Activated CD4-positive, alpha-beta memory T cell treated with anti-CD3 and anti-CD28 coated beads for 36 hours (primary cell): Measurements from ENCODE around the gene MTCH1. TPM values are rescaled to one million over a fixed set of nuclear protein-coding genes. Genes with fewer than 3 reads are reported as not detected.
"Not testable (repeated sequence)": the region's sequence is repeated elsewhere in the genome, so short reads cannot be mapped to it uniquely, and the experiment has no call there.

Source experiments
- CTCF ChIA-PET: fragments of 350-600 bp; sonication (Branson Sonifier 250); formaldehyde crosslinking; loops from one replicate; lab custom pipeline; 2021; ENCODE audit warnings: antibody characterized with exemption, inconsistent platforms; lab: Charles Lee
- POLR2A ChIA-PET: fragments of 350-600 bp; sonication (Branson Sonifier 250); formaldehyde crosslinking; loops from one replicate; lab custom pipeline; 2021; ENCODE audit warnings: antibody characterized with exemption; lab: Charles Lee
- DNase-seq: peaks from one replicate; pipeline ENCODE4 v3.0.0-alpha.2; 2020
- H3K27ac Mint-ChIP-seq: one replicate; pipeline ENCODE4 v1.8.0; 2021; ENCODE audit warnings: mixed read lengths
- H3K27me3 Mint-ChIP-seq: one replicate; pipeline ENCODE4 v1.8.0; 2021; ENCODE audit warnings: mixed read lengths
- H3K36me3 Mint-ChIP-seq: one replicate; pipeline ENCODE4 v1.8.0; 2021; ENCODE audit warnings: mixed read lengths
- H3K4me1 Mint-ChIP-seq: one replicate; pipeline ENCODE4 v1.8.0; 2021; ENCODE audit warnings: low read depth, mixed read lengths
- H3K4me3 Mint-ChIP-seq: one replicate; pipeline ENCODE4 v1.8.0; 2021; ENCODE audit warnings: mild to moderate bottlenecking, mixed read lengths
- H3K9me3 Mint-ChIP-seq: one replicate; pipeline ENCODE4 v1.8.0; 2021; ENCODE audit warnings: mixed read lengths
- intact Hi-C: fragments of 100-400 bp; cut with micrococcal nuclease; formaldehyde crosslinking; loops from one replicate; pipeline ENCODE4 v1.15.1; 2023
- total RNA-seq, 2 experiments: library from RNA; stranded (reverse); gene quantifications; one replicate each; pipeline ENCODE4 v1.2.3, GENCODE V29; 2021

Gene MTCH1
- total RNA-seq, 2 experiments from 2014 or later, result 109 to 114 TPM

GRCh38 chr6:36955136-36955535, 30.9 kb downstream of the MTCH1 start:
- peaks cover 33% of the 10 kb centered on the region for H3K4me1 Mint-ChIP-seq
- no peak for DNase-seq
- POLR2A ChIA-PET, result interaction anchor here (1.1 kb wide), 1 partner anchor 31 kb away, joined by 3 read pairs; the partner anchor contains the start of gene MTCH1
- no peaks in the 10 kb centered on the region for H3K9me3 Mint-ChIP-seq
- CTCF ChIA-PET, result interaction anchor here (0.8 to 2.1 kb wide), 4 partner anchors 8 to 70 kb away, joined by 3 to 9 read pairs (median 6); partner anchors contain the start of genes C6orf89 and MTCH1
- peak overlapping the region; percentile 28 for H3K27ac Mint-ChIP-seq
- H3K36me3 Mint-ChIP-seq, result no peaks in the 10 kb centered on the region
- no peaks in the 10 kb centered on the region for H3K27me3 Mint-ChIP-seq
- intact Hi-C loops, result no loop called here
- H3K4me3 Mint-ChIP-seq, result peak overlapping the region; percentile 28

DNA sequence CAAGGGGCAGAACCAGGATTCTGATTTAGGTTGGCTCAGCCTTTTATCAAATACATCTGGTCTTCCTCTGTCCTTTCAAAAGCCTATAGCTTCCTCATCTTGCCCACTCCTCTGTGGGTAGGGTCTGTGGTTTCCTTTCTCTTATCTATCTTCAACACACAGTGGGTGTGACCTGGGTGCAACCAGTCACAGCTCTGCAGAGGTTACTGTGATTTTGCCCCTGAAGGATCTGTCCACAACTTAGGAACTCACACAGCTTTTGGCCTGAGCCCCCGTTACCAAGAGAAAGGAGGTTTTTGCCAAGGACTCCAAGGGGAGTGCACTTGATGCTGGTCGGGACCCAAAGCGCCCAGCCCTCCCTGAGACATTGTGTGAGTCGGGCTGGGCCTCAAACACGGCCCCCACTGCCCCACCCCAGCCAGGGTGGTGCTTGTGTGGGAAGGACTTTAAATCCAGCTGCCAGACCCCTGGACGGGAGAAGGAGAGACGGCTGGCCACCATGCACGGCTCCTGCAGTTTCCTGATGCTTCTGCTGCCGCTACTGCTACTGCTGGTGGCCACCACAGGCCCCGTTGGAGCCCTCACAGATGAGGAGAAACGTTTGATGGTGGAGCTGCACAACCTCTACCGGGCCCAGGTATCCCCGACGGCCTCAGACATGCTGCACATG, 31.6 kb downstream of the MTCH1 start, which contains the start of gene PI16:
Gene PI16, plus strand, starts transcription at position 477 of the 670 bp plus-strand sequence. Its CDS starts 23 bp downstream, at position 500.
- peaks cover 38% of the 10 kb centered on the region for H3K4me1 Mint-ChIP-seq
- POLR2A ChIA-PET, result interaction anchor here (1.1 kb wide), 1 partner anchor 31 kb away, joined by 3 read pairs; the partner anchor contains the start of gene MTCH1
- peak within 1 kb of the TSS; percentile 51 for H3K4me3 Mint-ChIP-seq
- peak; percentile 21 for DNase-seq
- H3K36me3 Mint-ChIP-seq, result no peaks in the 10 kb centered on the region
- intact Hi-C loops, result loop anchor here (5.0 kb wide), 1 partner anchor 42 kb away; no protein-coding TSS in a partner anchor
- H3K9me3 Mint-ChIP-seq, result no peaks in the 10 kb centered on the region
- peak within 1 kb of the TSS; percentile 28 for H3K27ac Mint-ChIP-seq
- CTCF ChIA-PET, result interaction anchor here (1.1 to 2.1 kb wide), 4 partner anchors 9 to 69 kb away, joined by 3 to 7 read pairs (median 5); no protein-coding TSS in a partner anchor
- no peaks in the 10 kb centered on the region for H3K27me3 Mint-ChIP-seq

- no peak overlapping the region for H3K27ac Mint-ChIP-seq
- ChIA-PET POLR2A (no interaction called here), CTCF (interaction anchor here (1.1 to 2.1 kb wide), 4 partner anchors 9 to 69 kb away, joined by 3 to 7 read pairs (median 5); no protein-coding TSS in a partner anchor)
- H3K9me3 Mint-ChIP-seq, result no peaks in the 10 kb centered on the region
- H3K36me3 Mint-ChIP-seq, result no peaks in the 10 kb centered on the region
- H3K4me3 Mint-ChIP-seq, result no peak overlapping the region
- intact Hi-C loops, result loop anchor here (5.0 kb wide), 1 partner anchor 42 kb away; no protein-coding TSS in a partner anchor
- no peaks in the 10 kb centered on the region for H3K27me3 Mint-ChIP-seq
- no peak for DNase-seq
- H3K4me1 Mint-ChIP-seq, result peaks cover 41% of the 10 kb centered on the region
These were observed 32.1 kb downstream of the MTCH1 start for GRCh38 chr6:36953931-36954261.

DNA sequence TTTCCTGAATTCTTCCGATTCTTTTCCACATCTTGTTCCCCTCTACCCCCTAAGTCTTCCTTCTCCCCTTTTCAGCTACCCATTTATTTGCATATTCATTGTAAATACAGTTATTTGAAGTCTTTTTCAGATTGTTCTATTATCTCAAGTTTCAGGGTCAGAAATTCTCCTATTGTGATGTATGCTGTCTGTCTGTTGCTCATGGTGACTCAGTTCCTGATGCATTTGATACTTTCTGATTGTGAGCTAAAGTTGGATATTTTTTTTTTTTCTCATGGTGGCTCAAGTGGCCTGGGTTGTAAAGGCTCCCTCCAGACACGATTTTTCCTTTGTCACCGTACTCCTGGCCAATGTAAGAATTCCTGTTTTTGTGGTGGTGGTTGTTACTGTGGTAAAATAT, 36.4 kb downstream of the MTCH1 start:
- peaks cover 46% of the 10 kb centered on the region for H3K4me1 Mint-ChIP-seq
- intact Hi-C loops, result loop anchor here (5.0 kb wide), 1 partner anchor 37 kb away; no protein-coding TSS in a partner anchor
- H3K27me3 Mint-ChIP-seq, result no peaks in the 10 kb centered on the region
- no peaks in the 10 kb centered on the region for H3K36me3 Mint-ChIP-seq
- DNase-seq, result no peak
- no peaks in the 10 kb centered on the region for H3K9me3 Mint-ChIP-seq
- ChIA-PET CTCF (interaction anchor here (0.6 kb wide), 1 partner anchor 446 kb away, joined by 3 read pairs; no protein-coding TSS in a partner anchor), POLR2A (interaction anchor here (1.0 kb wide), 1 partner anchor 32 kb away, joined by 3 read pairs; no protein-coding TSS in a partner anchor)
- no peak overlapping the region for H3K27ac Mint-ChIP-seq
- no peak overlapping the region for H3K4me3 Mint-ChIP-seq

DNA sequence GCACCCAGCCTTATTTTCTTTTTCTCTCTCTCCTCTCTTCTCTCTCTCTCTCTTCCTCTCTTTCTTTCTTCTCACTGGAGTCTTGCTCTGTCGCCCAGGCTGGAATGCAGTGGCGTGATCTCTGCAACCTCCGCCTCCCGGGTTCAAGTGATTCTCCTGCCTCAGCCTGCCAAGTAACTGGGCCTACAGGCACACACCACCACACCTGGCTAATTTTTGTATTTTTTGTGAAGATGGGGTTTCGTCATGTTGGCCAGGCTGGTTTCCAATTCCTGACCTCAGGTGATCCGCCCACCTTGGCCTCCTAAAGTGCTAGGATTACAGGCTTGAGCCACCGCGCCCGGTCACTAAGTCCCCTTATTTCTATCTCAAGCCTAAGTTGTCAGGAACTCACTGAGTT, 36.9 kb downstream of the MTCH1 start:
- H3K9me3 Mint-ChIP-seq, H3K4me3 Mint-ChIP-seq, H3K36me3 Mint-ChIP-seq, H3K27me3 Mint-ChIP-seq, intact Hi-C loops, H3K27ac Mint-ChIP-seq, DNase-seq: not testable (repeated sequence)
- ChIA-PET POLR2A (interaction anchor here (1.0 kb wide), 1 partner anchor 32 kb away, joined by 3 read pairs; no protein-coding TSS in a partner anchor), CTCF (interaction anchor here (0.6 kb wide), 1 partner anchor 447 kb away, joined by 3 read pairs; no protein-coding TSS in a partner anchor)
- peaks cover 42% of the 10 kb centered on the region for H3K4me1 Mint-ChIP-seq

DNA sequence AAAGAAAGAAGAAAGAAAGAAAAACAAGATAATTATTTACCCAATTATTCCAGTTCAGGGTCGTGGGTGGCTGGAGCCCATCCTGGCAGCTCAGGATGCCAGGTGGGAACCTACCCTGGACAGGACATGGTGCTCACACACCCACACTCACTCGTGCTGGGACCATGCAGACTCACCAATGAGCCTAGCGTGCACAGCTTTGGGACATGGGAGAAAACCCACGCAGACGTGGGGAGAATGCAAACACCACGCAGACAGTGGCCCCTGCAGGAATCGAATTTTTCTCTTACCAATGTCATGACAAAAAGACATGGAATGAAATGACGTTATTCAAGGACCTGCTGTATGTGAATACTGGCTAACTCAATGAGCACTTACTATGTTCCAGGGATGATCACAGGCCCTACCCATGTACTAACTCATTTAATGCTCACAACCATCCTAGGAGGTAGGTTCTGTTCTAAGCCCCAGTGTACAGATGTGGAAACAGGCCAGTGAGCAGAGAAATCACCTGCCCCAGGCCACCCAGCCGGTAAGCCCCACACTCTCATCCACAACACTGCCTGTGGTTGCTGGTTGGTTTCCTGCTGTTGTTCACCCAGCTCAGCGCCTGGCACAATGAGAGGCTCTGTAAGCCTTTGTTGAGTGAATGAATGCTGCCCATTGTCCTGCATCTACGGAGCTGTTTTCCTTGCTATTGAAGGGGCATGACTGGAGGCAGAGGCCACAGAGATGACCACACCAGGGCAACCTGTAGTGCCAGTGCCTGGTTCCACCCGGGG, 38.2 kb downstream of the MTCH1 start:
- Mint-ChIP-seq H3K4me1 (peaks cover 34% of the 10 kb centered on the region), H3K9me3 (no peaks in the 10 kb centered on the region)
- DNase-seq, result peak; percentile 60

DNA sequence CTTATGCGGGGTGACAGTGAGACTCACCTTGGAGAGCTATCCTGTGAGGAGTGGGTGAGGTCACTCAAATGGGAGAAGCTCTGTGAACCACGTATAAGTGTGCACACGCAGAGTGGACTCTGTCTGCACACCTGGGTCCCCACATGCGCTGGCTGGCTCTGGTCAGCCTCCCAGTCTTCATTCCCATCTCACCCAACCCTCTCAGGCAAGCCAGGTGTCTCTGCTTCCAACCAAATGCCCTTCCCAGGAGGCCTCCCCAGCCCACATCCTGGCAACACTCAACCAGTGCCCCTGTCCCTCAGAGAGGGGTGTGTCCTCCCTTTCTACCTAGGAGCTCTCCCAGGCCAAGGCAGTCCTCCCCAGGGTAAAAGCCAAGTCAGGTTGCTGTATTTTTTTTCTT, 39.5 kb downstream of the MTCH1 start:
- ChIA-PET CTCF (no interaction called here), POLR2A (no interaction called here)
- peaks cover 34% of the 10 kb centered on the region for H3K4me1 Mint-ChIP-seq
- no peaks in the 10 kb centered on the region for H3K9me3 Mint-ChIP-seq
- intact Hi-C loops, result no loop called here
- no peak overlapping the region for H3K27ac Mint-ChIP-seq
- peaks cover 3% of the 10 kb centered on the region for H3K27me3 Mint-ChIP-seq
- no peak for DNase-seq
- no peaks in the 10 kb centered on the region for H3K36me3 Mint-ChIP-seq
- H3K4me3 Mint-ChIP-seq, result no peak overlapping the region

More for the DNA sequence above, 38.2 kb downstream of the MTCH1 start:
- Mint-ChIP-seq H3K36me3 (no peaks in the 10 kb centered on the region), H3K27me3 (peaks cover 3% of the 10 kb centered on the region), H3K27ac (no peak overlapping the region), H3K4me3 (no peak overlapping the region)
- intact Hi-C loops, result no loop called here
- ChIA-PET CTCF (interaction anchor here (0.7 to 1.2 kb wide), 3 partner anchors 17 to 74 kb away, joined by 3 read pairs; partner anchors contain the start of gene C6orf89), POLR2A (no interaction called here)

DNA sequence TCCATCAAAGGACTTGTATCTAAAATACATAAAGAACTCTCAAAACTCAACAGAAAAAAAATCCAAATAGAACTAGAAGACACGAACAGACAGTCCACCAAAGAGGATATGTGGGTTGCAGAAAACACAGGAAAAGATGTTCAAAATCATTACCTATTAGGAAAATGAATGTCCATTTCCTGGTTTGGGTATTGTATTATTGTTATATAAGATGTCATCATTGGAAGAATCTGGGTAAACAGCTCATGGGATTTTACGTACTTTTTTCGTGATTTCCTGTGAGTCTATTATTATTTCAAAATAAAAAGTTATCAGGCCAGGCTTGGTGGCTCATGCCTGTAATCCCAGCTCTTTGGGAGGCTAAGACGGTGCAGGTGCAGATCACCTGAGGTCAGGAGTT, 40.7 kb downstream of the MTCH1 start:
- no peaks in the 10 kb centered on the region for H3K36me3 Mint-ChIP-seq
- no peaks in the 10 kb centered on the region for H3K9me3 Mint-ChIP-seq
- H3K4me3 Mint-ChIP-seq, result no peak overlapping the region
- H3K27ac Mint-ChIP-seq, result no peak overlapping the region
- H3K4me1 Mint-ChIP-seq, result peaks cover 34% of the 10 kb centered on the region
- POLR2A ChIA-PET, result no interaction called here
- no peak for DNase-seq
- H3K27me3 Mint-ChIP-seq, result peaks cover 5% of the 10 kb centered on the region
- CTCF ChIA-PET, result no interaction called here
- intact Hi-C loops, result no loop called here

- H3K27ac Mint-ChIP-seq, result no peak overlapping the region
- DNase-seq, result no peak
- no peaks in the 10 kb centered on the region for H3K9me3 Mint-ChIP-seq
- no peaks in the 10 kb centered on the region for H3K36me3 Mint-ChIP-seq
- intact Hi-C loops, result no loop called here
- peaks cover 5% of the 10 kb centered on the region for H3K27me3 Mint-ChIP-seq
- POLR2A ChIA-PET, result no interaction called here
- no peak overlapping the region for H3K4me3 Mint-ChIP-seq
- H3K4me1 Mint-ChIP-seq, result peaks cover 28% of the 10 kb centered on the region
- CTCF ChIA-PET, result no interaction called here
These were observed 41.3 kb downstream of the MTCH1 start for GRCh38 chr6:36944650-36945049.

- H3K4me3 Mint-ChIP-seq, H3K9me3 Mint-ChIP-seq, H3K36me3 Mint-ChIP-seq, DNase-seq, CTCF ChIA-PET, intact Hi-C loops, H3K27ac Mint-ChIP-seq, H3K27me3 Mint-ChIP-seq, POLR2A ChIA-PET: not testable (repeated sequence)
- H3K4me1 Mint-ChIP-seq, result peaks cover 11% of the 10 kb centered on the region
These were observed 43.7 kb downstream of the MTCH1 start for GRCh38 chr6:36942329-36942728.

- intact Hi-C loops, POLR2A ChIA-PET, H3K9me3 Mint-ChIP-seq, H3K4me1 Mint-ChIP-seq, H3K36me3 Mint-ChIP-seq, H3K4me3 Mint-ChIP-seq, CTCF ChIA-PET, H3K27ac Mint-ChIP-seq, DNase-seq, H3K27me3 Mint-ChIP-seq: not testable (repeated sequence)
These were observed 44.4 kb downstream of the MTCH1 start for GRCh38 chr6:36941561-36941960.

- Mint-ChIP-seq H3K36me3 (no peaks in the 10 kb centered on the region), H3K4me1 (peaks cover 6% of the 10 kb centered on the region), H3K4me3 (no peak overlapping the region), H3K9me3 (no peaks in the 10 kb centered on the region), H3K27me3 (peaks cover 7% of the 10 kb centered on the region), H3K27ac (no peak overlapping the region)
- CTCF ChIA-PET, result no interaction called here
- DNase-seq, result no peak
- POLR2A ChIA-PET, result no interaction called here
- intact Hi-C loops, result no loop called here
These were observed 46.0 kb downstream of the MTCH1 start for GRCh38 chr6:36940027-36940426.
